Heart right ventricle (tissue), 16 donors: Measurements from ENCODE around the gene SLC16A6. TPM values are rescaled to one million over a fixed set of nuclear protein-coding genes. Genes with fewer than 3 reads are reported as not detected.
A peak's percentile ranks its signal among the peaks of the same experiment; 100 is the strongest.
"Not testable (repeated sequence)": the region's sequence is repeated elsewhere in the genome, so short reads cannot be mapped to it uniquely, and the experiment has no call there.

Source experiments
- ATAC-seq, 8 donors: fragments of 200-7000 bp; cut with Tn5 transposase; one replicate each; pipeline ENCODE4 v1.9.1; 2020; ENCODE audit warnings: mild to moderate bottlenecking in 8 of 8, moderate library complexity in 8 of 8, moderate number of reproducible peaks in 1 of 8
- DNase-seq, 2 donors: peaks; one replicate each; pipeline ENCODE4 v3.0.0-alpha.2; 2020
- H3K27ac ChIP-seq, 10 donors: fragments of 200-600 bp; sonication (generic) in 2 of 10; one replicate each; pipeline versions ENCODE4 v1.5.0 to v1.8.0; 2020 to 2022; ENCODE audit warnings: mild to moderate bottlenecking in 3 of 10
- H3K27me3 ChIP-seq, 7 donors: fragments of 200-600 bp; one replicate each; pipeline ENCODE4 v1.8.0; 2021 to 2022; ENCODE audit warnings: mild to moderate bottlenecking in 2 of 7
- H3K36me3 ChIP-seq, 9 donors: fragments of 200-600 bp; sonication (generic) in 1 of 9; one replicate each; pipeline versions ENCODE4 v1.5.0 to v1.8.0; 2020 to 2022; ENCODE audit warnings: mild to moderate bottlenecking in 2 of 9
- H3K4me1 ChIP-seq, 9 donors: fragments of 200-600 bp; sonication (generic) in 1 of 9; one replicate each; pipeline versions ENCODE4 v1.5.0 to v1.8.0; 2020 to 2022; ENCODE audit warnings: mild to moderate bottlenecking in 4 of 9
- H3K4me3 ChIP-seq, 10 donors: fragments of 200-600 bp; sonication (generic) in 2 of 10; one replicate each; pipeline versions ENCODE4 v1.5.0 to v1.8.0; 2020 to 2022; ENCODE audit warnings: mild to moderate bottlenecking in 7 of 10, moderate library complexity in 2 of 10
- H3K9me3 ChIP-seq, 11 donors: fragments of 200-600 bp in 10 of 11; sonication (generic) in 2 of 11; one replicate each; pipeline versions ENCODE4 v1.5.0 to v1.8.0; 2013 to 2022; ENCODE audit warnings: mild to moderate bottlenecking in 2 of 11, control low read depth in 1 of 11, moderate library complexity in 1 of 11
- CTCF ChIP-seq, 9 donors: fragments of 200-600 bp; sonication (generic) in 2 of 9; IDR thresholded peaks; one replicate each; pipeline versions ENCODE4 v1.5.0 to v1.8.0; 2021 to 2022; ENCODE audit warnings: antibody characterized with exemption in 9 of 9, mild to moderate bottlenecking in 5 of 9, moderate library complexity in 1 of 9
- WGBS, 2 donors: extraction: QIAGEN DNeasy Blood & Tissue Kit; methylation state at CpG; one replicate each; pipeline ENCODE4 v1.1.7; 2013; ENCODE audit warnings: inconsistent platforms in 1 of 2; 5-methylcytosine and 5-hydroxymethylcytosine counted together
- intact Hi-C, 10 donors: fragments of 100-400 bp; cut with DNase I; formaldehyde crosslinking; loops; one replicate each; pipeline versions ENCODE4 v1.11.1 to v1.14.2; 2022
- polyA plus RNA-seq, 2 donors: library from polyadenylated mRNA; stranded (reverse); fragments of 200-250 nt; gene quantifications; one replicate each; pipeline ENCODE4 v1.2.3, GENCODE V29; 2013
- total RNA-seq, 10 donors: library from RNA; stranded (reverse); fragmentation: NEBNext Ultra II Directional in 3 of 10; extraction: Animal tissue kit (Norgen Biotek cat#: 25700) in 3 of 10; gene quantifications; one replicate each; pipeline versions ENCODE4 v1.2.1 to v1.2.4, GENCODE V29; 2021 to 2023
- donor health status: Arrhythmogenic right ventricular cardiomyopathy.
- donor health status: ischemic (EF 13 %, LVEDD 7.1; RV severe dilation, severe dysfunction).
- donor health status: healthy with polysubstance abuse.
- donor health status: DM: no; HTN: yes; CAD: no.
- donor health status: DM: no; HTN: no; CAD: no.
- donor health status: ischemic (EF 25% LVEDD 6.9; RV normal size, moderate dysfunction).
- donor health status: ischemic (EF 25% LVEDD 5.7; RV mildly dilated, moderate dysfunction).
- donor health status: healthy.
- donor health status: DM: yes; HTN: yes; CAD: no.
- donor health status: Ischemic cardiomyopathy.
- donor health status: ischemic (EF 35%, LVEDD 5.7; RV mildly dilated, moderate dysfunction).
- donor health status: nonischemic (EF 11% LVEDD 7.7; RV severe dilation, severe dysfunction).
- donor health status: DM: yes; HTN: yes; CAD: no.
- donor health status: PGD.
- donor health status: ischemic (EF 29% LVEDD 5.4; RV normal size, mild dysfunction).
- donor health status: nonischemic (EF 23%, LVEDD 6.1; RV moderate dilation, normal function).

Gene SLC16A6
- total and polyA plus RNA-seq, 12 donors, result 0.14 to 1.9 (median 0.59) TPM; not detected in 1

GRCh38 chr17:68255151-68255550, 35.8 kb downstream of the SLC16A6 start:
- no peak for TF ChIP-seq CTCF (IDR thresholded peaks at IDR 0.05)
- H3K27ac ChIP-seq, result peak overlapping the region in 1 of 10 donors; percentile 51
- H3K36me3 ChIP-seq, result peaks cover 0 to 74% (median 35%) of the 10 kb centered on the region in 9 donors
- no peak for DNase-seq
- intact Hi-C loops, result no loop called here
- H3K27me3 ChIP-seq, result no peaks in the 10 kb centered on the region
- H3K9me3 ChIP-seq, result no peaks in the 10 kb centered on the region
- peaks cover 0 to 59% (median 11%) of the 10 kb centered on the region in 9 donors for H3K4me1 ChIP-seq
- ATAC-seq, result no peak
- no peak overlapping the region for H3K4me3 ChIP-seq
- WGBS, 2 donors, result 85 to 86% methylated on average over 4 of the region's 4 CpGs

GRCh38 chr17:68253426-68253825, 37.5 kb downstream of the SLC16A6 start:
- intact Hi-C loops, DNase-seq, H3K4me3 ChIP-seq, ATAC-seq, H3K27me3 ChIP-seq, H3K9me3 ChIP-seq: not testable (repeated sequence)
- 87 to 89% methylated on average over 7 of the region's 7 CpGs for WGBS, 2 donors
- H3K36me3 ChIP-seq, result peaks cover 0 to 75% (median 35%) of the 10 kb centered on the region in 9 donors
- H3K27ac ChIP-seq, result peak overlapping the region in 1 of 10 donors; percentile 69
- peaks cover 0 to 56% (median 12%) of the 10 kb centered on the region in 9 donors for H3K4me1 ChIP-seq

- intact Hi-C loops, result loop anchor here in 4 of 10 donors (5.0 kb wide), 2 partner anchors 42 to 208 kb away; partner anchors contain the start of gene WIPI1 (in 1 of the 4)
- TF ChIP-seq CTCF (IDR thresholded peaks at IDR 0.05), result no peak
- 69 to 72% methylated on average over 7 of the region's 7 CpGs for WGBS, 2 donors
- Histone ChIP-seq H3K27ac (peak overlapping the region in 7 of 10 donors; percentile 92 to 98 (median 97)), H3K4me1 (peaks cover 0 to 25% (median 13%) of the 10 kb centered on the region in 9 donors), H3K4me3 (no peak overlapping the region), H3K36me3 (peaks cover 0 to 43% (median 21%) of the 10 kb centered on the region in 9 donors), H3K27me3 (no peaks in the 10 kb centered on the region), H3K9me3 (no peaks in the 10 kb centered on the region)
- DNase-seq (no peak), ATAC-seq (no peak)
These were observed 41.6 kb downstream of the SLC16A6 start for GRCh38 chr17:68249354-68249765.

- peak overlapping the region in 9 of 10 donors; percentile 86 to 98 (median 97) for H3K27ac ChIP-seq
- peaks cover 0 to 38% (median 17%) of the 10 kb centered on the region in 9 donors for H3K36me3 ChIP-seq
- intact Hi-C loops, result loop anchor here in 4 of 10 donors (5.0 kb wide), 2 partner anchors 42 to 208 kb away; partner anchors contain the start of gene WIPI1 (in 1 of the 4)
- no peaks in the 10 kb centered on the region for H3K9me3 ChIP-seq
- WGBS, 2 donors, result 69 to 73% methylated on average over 5 of the region's 5 CpGs
- H3K27me3 ChIP-seq, result no peaks in the 10 kb centered on the region
- H3K4me1 ChIP-seq, result peaks cover 0 to 25% (median 13%) of the 10 kb centered on the region in 9 donors
- no peak for ATAC-seq
- peak overlapping the region in 7 of 10 donors; percentile 72 to 91 (median 81) for H3K4me3 ChIP-seq
- DNase-seq, result no peak
- no peak for TF ChIP-seq CTCF (IDR thresholded peaks at IDR 0.05)
These were observed 42.0 kb downstream of the SLC16A6 start for GRCh38 chr17:68248891-68249290.
